DMS153 treated with DMSO at 0.1 percent for 48 hours (cell line): ENCODE results near the gene LRRC4B.
"Not testable (repeated sequence)": the region's sequence is repeated elsewhere in the genome, so short reads cannot be mapped to it uniquely, and the experiment has no call there.

Experiments used
- DNase-seq: peaks from one replicate; lab custom pipeline; 2025; ENCODE audit not compliant: unreplicated experiment; lab: John Stamatoyannopoulos, UW

LRRC4B gene

GRCh38 chr19:50567882-50568727 is at the start of gene LRRC4B:
TSS of gene LRRC4B (minus strand) at chr19:50568435. CDS start at chr19:50548838, 19,597 bp downstream.
- no peak for DNase-seq

GRCh38 chr19:50612504-50613404 is 44.5 kb upstream of the LRRC4B start:
- DNase-seq, result not testable (repeated sequence)

- no peak for DNase-seq
Observed at GRCh38 chr19:50607874-50608785, 39.9 kb upstream of the LRRC4B start.

- DNase-seq, result no peak
Observed at GRCh38 chr19:50607388-50607787, 39.2 kb upstream of the LRRC4B start.

- DNase-seq, result not testable (repeated sequence)
Observed at GRCh38 chr19:50606059-50606836, 38.0 kb upstream of the LRRC4B start.

- DNase-seq, result not testable (repeated sequence)
Observed at GRCh38 chr19:50604264-50605073, 36.2 kb upstream of the LRRC4B start.

- DNase-seq, result no peak
Observed at GRCh38 chr19:50602935-50603334, 34.7 kb upstream of the LRRC4B start.

GRCh38 chr19:50602496-50602895 is 34.3 kb upstream of the LRRC4B start:
- DNase-seq, result no peak

- DNase-seq, result no peak
Observed at GRCh38 chr19:50602089-50602422, 33.8 kb upstream of the LRRC4B start.

- DNase-seq, result no peak
Observed at GRCh38 chr19:50601407-50602088, 33.3 kb upstream of the LRRC4B start.

- DNase-seq, result no peak
Observed at GRCh38 chr19:50599427-50599826, 31.2 kb upstream of the LRRC4B start.

GRCh38 chr19:50590191-50590590 is 22.0 kb upstream of the LRRC4B start:
- DNase-seq, result no peak

- not testable (repeated sequence) for DNase-seq
Observed at GRCh38 chr19:50581795-50582660, 13.8 kb upstream of the LRRC4B start.

- no peak for DNase-seq
Observed at GRCh38 chr19:50580970-50581634, 12.9 kb upstream of the LRRC4B start.

GRCh38 chr19:50580240-50580639 is 12.0 kb upstream of the LRRC4B start:
- no peak for DNase-seq

GRCh38 chr19:50576769-50577168 is 8.5 kb upstream of the LRRC4B start:
- DNase-seq, result not testable (repeated sequence)
